Gastroesophageal sphincter (tissue), 4 donors: ENCODE results near the gene TPGS2. TPM values are rescaled to one million over a fixed set of nuclear protein-coding genes. Genes with fewer than 3 reads are reported as not detected.

Experiments
- ATAC-seq: fragments of 150-250 bp; one replicate; pipeline ENCODE4 v1.9.1; 2016; ENCODE audit warnings: mild to moderate bottlenecking, moderate library complexity
- H3K27ac ChIP-seq, 4 donors: fragments of 200-600 bp; sonication (generic) in 3 of 4; 1 replicate in 3 of 4; 2 replicates in 1 of 4; pipeline ENCODE4 v1.5.1; 2016 to 2019
- H3K27me3 ChIP-seq: fragments of 200-600 bp; sonication (generic); one replicate; pipeline ENCODE4 v1.5.1; 2019
- H3K36me3 ChIP-seq, 2 donors: fragments of 200-600 bp; sonication (generic); one replicate each; pipeline ENCODE4 v1.5.1; 2019; ENCODE audit warnings: control low read depth in 1 of 2
- H3K4me1 ChIP-seq, 3 donors: fragments of 200-600 bp; sonication (generic); 1 replicate in 2 of 3; 2 replicates in 1 of 3; pipeline ENCODE4 v1.5.1; 2016 to 2019; ENCODE audit warnings: control low read depth in 2 of 3
- H3K4me3 ChIP-seq, 2 donors: fragments of 200-600 bp; sonication (generic); one replicate each; pipeline ENCODE4 v1.5.1; 2019; ENCODE audit warnings: mild to moderate bottlenecking in 1 of 2, moderate library complexity in 1 of 2
- H3K9me3 ChIP-seq, 3 donors: fragments of 200-600 bp; sonication (generic); one replicate each; pipeline ENCODE4 v1.5.1; 2017 to 2019; ENCODE audit warnings: control low read depth in 2 of 3
- EP300 ChIP-seq: sonication (generic); formaldehyde crosslinking; IDR thresholded peaks from one replicate; pipeline ENCODE4 v1.6.1; 2017; ENCODE audit warnings: antibody characterized with exemption, mild to moderate bottlenecking
- POLR2A ChIP-seq, 2 donors: fragments of 450-650 bp; IDR thresholded peaks; one replicate each; pipeline ENCODE4 v1.6.1; 2017; ENCODE audit warnings: antibody characterized with exemption in 2 of 2, mild to moderate bottlenecking in 2 of 2, moderate library complexity in 1 of 2
- POLR2AphosphoS5 ChIP-seq: sonication (generic); formaldehyde crosslinking; IDR thresholded peaks from one replicate; pipeline ENCODE4 v1.6.1; 2017; ENCODE audit warnings: antibody characterized with exemption
- WGBS, 2 donors: methylation state at CpG; one replicate each; pipeline ENCODE4 v1.1.5; 2018; ENCODE audit warnings: low coverage in 1 of 2; 5-methylcytosine and 5-hydroxymethylcytosine counted together
- total RNA-seq, 4 donors: library from RNA; depleted of rRNA; stranded (reverse); fragments of >200 nt; gene quantifications; one replicate each; pipeline ENCODE4 v1.1.0, GENCODE V29; 2016
- TF ChIP-seq, protein P1 (sequence below), 4 experiments: fragments of 200-600 bp in 2 of 4; fragments of 450-650 bp in 2 of 4; sonication (generic) in 1 of 4; IDR thresholded peaks; one replicate each; pipeline ENCODE4 v1.5.1; 2017 to 2019; ENCODE audit warnings: antibody characterized with exemption in 4 of 4, mild to moderate bottlenecking in 2 of 4, moderate library complexity in 2 of 4

Gene TPGS2
- total RNA-seq, 4 donors from 2014 or later, result 56.8 to 226 (median 73.4) TPM

DNA sequence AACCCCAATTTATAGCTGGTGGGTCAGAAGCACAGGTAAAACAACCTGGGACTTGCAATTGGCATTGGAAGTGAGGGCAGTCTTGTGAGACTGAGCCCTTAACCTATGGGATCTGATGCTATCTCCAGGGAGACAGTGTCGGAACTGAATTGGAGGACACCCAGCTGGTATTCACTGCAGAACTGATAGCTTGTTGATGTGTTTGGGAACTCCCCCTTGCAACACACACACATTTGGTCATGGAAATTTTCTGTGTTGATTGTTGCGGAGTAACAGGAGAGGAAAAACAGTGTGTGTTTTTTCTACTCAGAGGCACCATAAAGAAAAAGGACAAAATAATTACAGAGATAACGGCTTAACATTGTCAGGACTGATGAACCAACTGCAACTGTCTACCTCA is 16.1 kb downstream of the TPGS2 start:
- no peaks in the 10 kb centered on the region for H3K27me3 ChIP-seq
- H3K4me3 ChIP-seq, result no peak overlapping the region
- H3K9me3 ChIP-seq, result no peaks in the 10 kb centered on the region
- peaks cover 0 to 30% (median 8%) of the 10 kb centered on the region in 3 donors for H3K4me1 ChIP-seq
- no peak for TF ChIP-seq POLR2AphosphoS5
- TF ChIP-seq EP300, result no peak
- TF ChIP-seq, protein P1, sequence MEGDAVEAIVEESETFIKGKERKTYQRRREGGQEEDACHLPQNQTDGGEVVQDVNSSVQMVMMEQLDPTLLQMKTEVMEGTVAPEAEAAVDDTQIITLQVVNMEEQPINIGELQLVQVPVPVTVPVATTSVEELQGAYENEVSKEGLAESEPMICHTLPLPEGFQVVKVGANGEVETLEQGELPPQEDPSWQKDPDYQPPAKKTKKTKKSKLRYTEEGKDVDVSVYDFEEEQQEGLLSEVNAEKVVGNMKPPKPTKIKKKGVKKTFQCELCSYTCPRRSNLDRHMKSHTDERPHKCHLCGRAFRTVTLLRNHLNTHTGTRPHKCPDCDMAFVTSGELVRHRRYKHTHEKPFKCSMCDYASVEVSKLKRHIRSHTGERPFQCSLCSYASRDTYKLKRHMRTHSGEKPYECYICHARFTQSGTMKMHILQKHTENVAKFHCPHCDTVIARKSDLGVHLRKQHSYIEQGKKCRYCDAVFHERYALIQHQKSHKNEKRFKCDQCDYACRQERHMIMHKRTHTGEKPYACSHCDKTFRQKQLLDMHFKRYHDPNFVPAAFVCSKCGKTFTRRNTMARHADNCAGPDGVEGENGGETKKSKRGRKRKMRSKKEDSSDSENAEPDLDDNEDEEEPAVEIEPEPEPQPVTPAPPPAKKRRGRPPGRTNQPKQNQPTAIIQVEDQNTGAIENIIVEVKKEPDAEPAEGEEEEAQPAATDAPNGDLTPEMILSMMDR (IDR thresholded peaks at IDR 0.05), result no peak
- no peak for TF ChIP-seq POLR2A (IDR thresholded peaks at IDR 0.05)
- H3K27ac ChIP-seq, result peak overlapping the region in 3 of 4 donors; percentile 60 to 78 (median 62)
- 52 to 66% methylated on average over 2 to 3 of the region's 3 CpGs for whole genome bisulfite sequencing, 2 donors
- peak; percentile 65 for ATAC-seq
- H3K36me3 ChIP-seq, result peaks cover 0 to 55% of the 10 kb centered on the region in 2 donors

DNA sequence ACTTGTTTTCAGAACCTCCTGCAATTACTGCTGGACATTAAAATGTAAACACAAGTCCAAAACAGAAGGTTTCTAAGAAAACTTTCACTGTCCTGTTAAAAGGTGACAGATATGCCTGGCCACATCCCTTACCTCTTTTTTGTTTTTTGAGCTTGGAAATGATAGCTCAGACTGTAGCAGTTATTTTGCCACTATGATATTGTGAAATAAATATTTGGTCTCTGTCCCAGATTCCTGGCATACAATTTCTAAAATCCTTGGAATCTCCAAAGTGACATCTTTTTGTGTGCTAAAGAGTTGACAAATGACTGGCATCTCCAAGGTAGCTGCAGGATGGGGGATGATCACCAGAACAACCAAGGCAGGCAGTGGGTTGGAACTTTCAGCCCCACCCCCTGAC is 16.8 kb downstream of the TPGS2 start:
- peak overlapping the region; percentile 25 to 78 (median 61) for H3K27ac ChIP-seq
- TF ChIP-seq POLR2AphosphoS5 (no peak), POLR2A (IDR thresholded peaks at IDR 0.05) (no peak), EP300 (no peak)
- TF ChIP-seq, protein P1 (IDR thresholded peaks at IDR 0.05), result no peak

DNA sequence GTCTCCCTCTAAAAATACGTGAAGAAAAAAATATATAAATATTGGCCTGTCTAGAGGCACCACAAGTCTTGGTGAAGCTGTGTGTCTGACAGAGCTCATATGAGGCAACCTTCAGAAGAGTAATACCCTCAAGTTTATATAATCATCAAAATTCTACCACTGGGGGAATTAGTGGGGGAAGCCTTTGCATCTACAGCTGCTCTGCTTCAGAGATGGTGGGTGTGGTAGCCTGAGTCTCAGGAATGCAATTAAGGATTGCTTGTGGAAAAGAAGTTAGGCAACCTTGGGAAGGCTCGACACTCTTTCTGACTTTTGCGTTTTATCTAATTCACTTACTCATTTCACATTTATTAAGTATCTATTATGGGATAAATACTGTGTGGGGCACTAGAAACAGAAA is 17.4 kb downstream of the TPGS2 start:
- H3K27ac ChIP-seq, result peak overlapping the region; percentile 25 to 78 (median 61)
- TF ChIP-seq, protein P1 (IDR thresholded peaks at IDR 0.05), result no peak
- TF ChIP-seq EP300 (no peak), POLR2A (IDR thresholded peaks at IDR 0.05) (no peak), POLR2AphosphoS5 (no peak)
- H3K4me1 ChIP-seq, result peaks cover 0 to 30% (median 8%) of the 10 kb centered on the region in 3 donors
- WGBS, 2 donors, result 40 to 61% methylated on average over 3 of the region's 3 CpGs
- H3K27me3 ChIP-seq, result no peaks in the 10 kb centered on the region
- H3K36me3 ChIP-seq, result peaks cover 0 to 55% of the 10 kb centered on the region in 2 donors
- H3K4me3 ChIP-seq, result no peak overlapping the region
- no peaks in the 10 kb centered on the region for H3K9me3 ChIP-seq
- peak; percentile 81 for ATAC-seq

More for the DNA sequence above, 16.8 kb downstream of the TPGS2 start:
- peak; percentile 56 for ATAC-seq
- peaks cover 0 to 55% of the 10 kb centered on the region in 2 donors for H3K36me3 ChIP-seq
- H3K4me3 ChIP-seq, result no peak overlapping the region
- no peaks in the 10 kb centered on the region for H3K27me3 ChIP-seq
- H3K4me1 ChIP-seq, result peaks cover 0 to 30% (median 8%) of the 10 kb centered on the region in 3 donors
- no peaks in the 10 kb centered on the region for H3K9me3 ChIP-seq

DNA sequence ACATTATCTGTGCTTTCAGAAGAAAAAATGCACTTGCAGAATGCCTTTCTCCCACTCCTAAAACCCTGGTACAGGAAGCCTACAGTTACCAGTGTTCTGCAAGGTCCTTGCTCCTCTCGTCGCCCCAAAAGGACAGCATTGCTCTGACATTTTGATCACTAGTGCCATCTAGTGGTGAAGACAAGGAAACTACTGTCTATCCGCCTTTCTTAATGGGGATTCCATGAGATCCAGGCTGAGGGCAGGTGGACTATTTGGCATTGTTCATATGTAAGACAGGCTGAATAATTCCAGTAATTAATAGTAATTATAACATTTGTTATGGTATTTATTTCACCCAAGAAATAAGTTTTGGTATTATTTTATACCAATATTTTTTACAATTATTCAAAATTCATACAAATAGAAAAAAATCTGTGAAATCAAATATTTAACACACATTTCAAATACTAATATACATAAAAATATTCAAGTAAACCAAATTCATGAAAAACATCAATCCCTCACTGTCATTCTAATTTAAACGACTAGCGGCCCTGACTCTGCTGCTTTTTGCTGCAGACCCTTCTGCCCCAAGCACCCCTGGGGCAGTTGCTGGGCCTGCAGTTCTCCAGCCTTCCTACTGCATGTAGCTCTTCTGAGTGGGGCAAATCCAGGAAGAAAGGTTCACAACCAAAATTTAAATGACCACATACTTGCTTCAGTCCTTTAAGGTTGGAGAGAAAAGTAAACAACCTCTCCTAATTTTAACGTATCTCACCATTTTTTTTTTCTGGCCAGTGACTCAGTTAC is 19.0 kb downstream of the TPGS2 start:
- no peaks in the 10 kb centered on the region for H3K9me3 ChIP-seq
- peak; percentile 44 for ATAC-seq
- no peak overlapping the region for H3K27ac ChIP-seq
- H3K4me3 ChIP-seq, result no peak overlapping the region
- TF ChIP-seq, protein P1 (IDR thresholded peaks at IDR 0.05), result peak; percentile 61 to 78 (median 72)
- no peak for TF ChIP-seq EP300
- 46 to 50% methylated on average over 4 to 6 of the region's 6 CpGs for WGBS, 2 donors
- peaks cover 0 to 30% (median 8%) of the 10 kb centered on the region in 3 donors for H3K4me1 ChIP-seq
- no peaks in the 10 kb centered on the region for H3K27me3 ChIP-seq
- peaks cover 3 to 56% of the 10 kb centered on the region in 2 donors for H3K36me3 ChIP-seq

DNA sequence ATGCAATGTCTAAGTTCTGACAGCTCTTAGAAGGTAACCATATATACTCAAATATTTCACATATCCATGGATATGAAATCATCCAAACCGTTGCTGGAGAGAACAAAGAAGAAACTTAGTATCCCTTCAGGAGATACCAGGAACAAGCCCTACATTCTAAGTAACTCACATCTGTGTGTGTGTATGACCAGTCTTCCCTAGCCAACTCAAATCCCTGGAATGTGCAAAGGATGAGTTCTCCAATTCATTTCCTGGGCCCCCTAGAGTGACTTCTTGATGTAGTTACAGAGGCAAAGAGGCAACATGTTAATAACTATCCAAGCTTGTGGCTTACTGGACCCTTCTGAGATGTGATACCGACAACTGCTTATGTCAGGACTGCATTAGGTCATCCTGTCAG is 20.1 kb downstream of the TPGS2 start:
- peaks cover 0 to 27% (median 8%) of the 10 kb centered on the region in 3 donors for H3K4me1 ChIP-seq
- peaks cover 3 to 56% of the 10 kb centered on the region in 2 donors for H3K36me3 ChIP-seq
- H3K4me3 ChIP-seq, result no peak overlapping the region
- H3K9me3 ChIP-seq, result no peaks in the 10 kb centered on the region
- H3K27ac ChIP-seq, result no peak overlapping the region
- no peaks in the 10 kb centered on the region for H3K27me3 ChIP-seq
- no peak for ATAC-seq
- WGBS, 2 donors, result 73 to 94% methylated on average over 1 to 2 of the region's 2 CpGs
- TF ChIP-seq EP300 (no peak), POLR2A (IDR thresholded peaks at IDR 0.05) (no peak), POLR2AphosphoS5 (no peak)
- TF ChIP-seq, protein P1 (IDR thresholded peaks at IDR 0.05), result no peak
